GM23248 (cell line): ENCODE measurements around the gene SAMD8. TPM values are rescaled to one million over a fixed set of nuclear protein-coding genes. Genes with fewer than 3 reads are reported as not detected.
A peak's percentile ranks its signal among the peaks of the same experiment; 100 is the strongest.

Experiments used
- DNase-seq: peaks from one replicate; pipeline ENCODE4 v3.0.0-alpha.2; 2015
- H2AFZ ChIP-seq: fragments of 200-600 bp; sonication (generic); 2 replicates; pipeline ENCODE4 v1.6.1; 2016; ENCODE audit warnings: antibody characterized with exemption
- H3F3A ChIP-seq: fragments of 200-600 bp; sonication (generic); 2 replicates; pipeline ENCODE4 v1.6.1; 2016; ENCODE audit warnings: mild to moderate bottlenecking, antibody characterized with exemption, mixed run types; ENCODE audit not compliant: insufficient read depth
- H3K27ac ChIP-seq: fragments of 200-600 bp; sonication (generic); 2 replicates; pipeline ENCODE4 v1.5.1; 2016; ENCODE audit warnings: mild to moderate bottlenecking
- H3K27me3 ChIP-seq: fragments of 200-600 bp; sonication (generic); replicated peaks from 2 replicates; pipeline ENCODE4 v1.6.1; 2016; ENCODE audit warnings: mild to moderate bottlenecking; ENCODE audit not compliant: insufficient read depth
- H3K36me3 ChIP-seq: fragments of 200-600 bp; sonication (generic); 2 replicates; pipeline ENCODE4 v1.6.1; 2016; ENCODE audit warnings: low read depth, mild to moderate bottlenecking
- H3K4me1 ChIP-seq: fragments of 200-600 bp; sonication (generic); 2 replicates; pipeline ENCODE4 v1.6.1; 2016; ENCODE audit warnings: mild to moderate bottlenecking; ENCODE audit not compliant: insufficient read depth
- H3K4me2 ChIP-seq: fragments of 200-600 bp; sonication (generic); one replicate; pipeline ENCODE4 v1.6.1; 2016; ENCODE audit warnings: mild to moderate bottlenecking; ENCODE audit not compliant: unreplicated experiment
- H3K4me3 ChIP-seq: fragments of 200-600 bp; sonication (generic); 2 replicates; pipeline ENCODE4 v1.5.1; 2016; ENCODE audit warnings: mild to moderate bottlenecking
- H3K79me2 ChIP-seq: fragments of 200-600 bp; sonication (generic); 2 replicates; pipeline ENCODE4 v1.6.1; 2016; ENCODE audit warnings: mild to moderate bottlenecking; ENCODE audit not compliant: insufficient read depth
- H3K9ac ChIP-seq: fragments of 200-600 bp; sonication (generic); 2 replicates; pipeline ENCODE4 v1.6.1; 2016; ENCODE audit warnings: mild to moderate bottlenecking
- H3K9me2 ChIP-seq: fragments of 200-600 bp; sonication (generic); 2 replicates; pipeline ENCODE4 v1.6.1; 2016; ENCODE audit warnings: mixed run types, mild to moderate bottlenecking, moderate library complexity; ENCODE audit not compliant: insufficient read depth
- H3K9me3 ChIP-seq: fragments of 200-600 bp; sonication (generic); one replicate; pipeline ENCODE4 v1.6.1; 2017; ENCODE audit warnings: low read depth
- H4K20me1 ChIP-seq: fragments of 200-600 bp; sonication (generic); 2 replicates; pipeline ENCODE4 v1.6.0; 2016; ENCODE audit not compliant: insufficient read depth
- EZH2 ChIP-seq: fragments of 200-600 bp; sonication (generic); IDR thresholded peaks from 2 replicates; pipeline ENCODE4 v1.6.1; 2018; ENCODE audit warnings: antibody characterized with exemption, mild to moderate bottlenecking; ENCODE audit not compliant: insufficient read depth, poor library complexity, severe bottlenecking
- EZH2phosphoT487 ChIP-seq: fragments of 200-600 bp; sonication (generic); IDR thresholded peaks from 2 replicates; pipeline ENCODE4 v1.6.1; 2018; ENCODE audit warnings: antibody characterized with exemption, moderate library complexity, mild to moderate bottlenecking, low read depth; ENCODE audit not compliant: insufficient read depth
- whole genome bisulfite sequencing, 2 experiments: methylation state at CpG; one replicate each; pipeline ENCODE4 v1.1.6; 2015 to 2017; ENCODE audit warnings: low lambda C conversion rate in 2 of 2, low coverage in 1 of 2; ENCODE audit errors: missing lambda C conversion rate in 2 of 2; 5-methylcytosine and 5-hydroxymethylcytosine counted together
- in situ Hi-C: fragments of 300-500 bp; cut with MboI; formaldehyde crosslinking; loops from 2 replicates; pipeline ENCODE4 v1.15.0; 2020
- polyA plus RNA-seq: library from polyadenylated mRNA; unstranded; fragments of >200 nt; fragmentation: Nextera tagmentation; extraction: Ambion mirVana; gene quantifications from 2 replicates; pipeline ENCODE4 v1.2.1, GENCODE V29; 2016
- total RNA-seq: library from RNA; depleted of rRNA; stranded (reverse); fragments of >200 nt; shearing (Covaris generic); gene quantifications from 2 replicates; pipeline ENCODE4 v1.2.3, GENCODE V29; 2014

Gene SAMD8
- total and polyA plus RNA-seq, 2 experiments from 2014 or later, result 16.9 to 30.5 TPM

DNA sequence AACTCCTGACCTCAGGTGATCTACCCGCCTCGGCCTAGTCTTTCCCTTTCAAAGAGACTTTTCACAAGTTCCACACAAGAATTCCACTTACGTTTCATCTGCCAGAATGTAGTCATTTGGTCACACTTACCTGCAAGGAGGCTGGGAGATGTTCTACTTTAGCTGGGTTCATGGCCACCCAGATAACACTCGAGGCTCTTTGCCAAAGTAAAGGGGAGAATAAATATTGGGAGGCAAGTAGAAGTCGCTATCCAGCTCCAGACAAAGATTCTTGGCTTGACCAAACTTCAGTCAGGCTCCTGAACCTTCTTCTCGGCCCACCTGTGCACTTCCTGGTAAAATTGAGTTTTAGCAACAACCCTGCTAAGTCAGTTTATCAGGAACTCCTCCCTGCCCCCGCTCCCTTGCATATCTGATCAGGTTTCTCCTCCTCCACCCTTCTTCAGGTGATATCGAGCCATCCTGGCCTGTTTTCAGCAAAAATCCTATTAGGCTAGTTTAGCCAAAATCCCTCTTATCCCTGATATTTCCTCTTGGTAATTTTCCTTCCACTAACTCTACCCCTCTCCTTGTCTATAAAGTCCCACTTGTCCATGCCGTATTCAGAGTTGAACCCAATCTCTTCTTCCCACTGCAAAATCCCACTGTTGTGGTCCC, 25.1 kb upstream of the SAMD8 start:
- Histone ChIP-seq H3K79me2 (no peaks in the 10 kb centered on the region), H3K27me3 (no peaks in the 10 kb centered on the region; the same call in 1 of the 2 replicates), H3K9me2 (no peaks in the 10 kb centered on the region), H3K4me2 (no peak overlapping the region), H2AFZ (no peak overlapping the region), H3K27ac (no peak overlapping the region), H3K9me3 (no peaks in the 10 kb centered on the region), H3K4me1 (no peaks in the 10 kb centered on the region), H3K36me3 (no peaks in the 10 kb centered on the region), H3K4me3 (no peak overlapping the region), H3K9ac (no peak overlapping the region), H3F3A (no peaks in the 10 kb centered on the region), H4K20me1 (no peaks in the 10 kb centered on the region)
- DNase-seq, result no peak
- 90% methylated on average over 9 of the region's 9 CpGs for WGBS, 2 experiments
- no peak for TF ChIP-seq EZH2phosphoT487
- no peak for TF ChIP-seq EZH2
- in situ Hi-C loops, result loop anchor here (10.0 kb wide), 1 partner anchor 822 kb away; no protein-coding TSS in a partner anchor

DNA sequence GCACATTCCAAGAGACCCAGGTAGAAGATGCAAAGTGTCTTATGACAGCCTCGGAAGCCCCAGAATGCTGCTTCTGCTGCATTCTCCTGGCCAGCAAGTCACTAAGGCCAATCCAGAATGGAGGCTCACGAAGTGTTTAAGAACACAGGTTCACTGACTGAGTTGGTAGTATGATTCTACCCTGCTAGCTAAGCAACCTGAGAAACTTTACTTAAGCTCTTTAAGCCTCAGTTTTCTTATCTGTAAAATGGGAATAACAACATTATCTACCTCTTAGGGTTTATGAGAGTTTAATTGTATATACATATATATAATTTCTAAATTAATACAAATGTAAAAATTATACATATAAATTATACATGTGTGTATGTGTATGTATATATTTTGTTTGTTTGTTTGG, 22.8 kb upstream of the SAMD8 start:
- H3K4me2 ChIP-seq, result no peak overlapping the region
- no peak overlapping the region for H3K4me3 ChIP-seq
- WGBS, 2 experiments, result 55 to 82% methylated on average over 2 of the region's 2 CpGs
- no peaks in the 10 kb centered on the region for H3K79me2 ChIP-seq
- TF ChIP-seq EZH2, result no peak
- TF ChIP-seq EZH2phosphoT487, result no peak
- no peaks in the 10 kb centered on the region for H3K9me3 ChIP-seq
- no peaks in the 10 kb centered on the region for H3F3A ChIP-seq
- H3K36me3 ChIP-seq, result no peaks in the 10 kb centered on the region
- H4K20me1 ChIP-seq, result no peaks in the 10 kb centered on the region
- H3K4me1 ChIP-seq, result no peaks in the 10 kb centered on the region
- no peaks in the 10 kb centered on the region for H3K27me3 ChIP-seq
- H3K27ac ChIP-seq, result no peak overlapping the region
- in situ Hi-C loops, result loop anchor here (10.0 kb wide), 1 partner anchor 824 kb away; no protein-coding TSS in a partner anchor
- DNase-seq, result no peak
- H3K9me2 ChIP-seq, result no peaks in the 10 kb centered on the region
- no peak overlapping the region for H3K9ac ChIP-seq
- H2AFZ ChIP-seq, result no peak overlapping the region

DNA sequence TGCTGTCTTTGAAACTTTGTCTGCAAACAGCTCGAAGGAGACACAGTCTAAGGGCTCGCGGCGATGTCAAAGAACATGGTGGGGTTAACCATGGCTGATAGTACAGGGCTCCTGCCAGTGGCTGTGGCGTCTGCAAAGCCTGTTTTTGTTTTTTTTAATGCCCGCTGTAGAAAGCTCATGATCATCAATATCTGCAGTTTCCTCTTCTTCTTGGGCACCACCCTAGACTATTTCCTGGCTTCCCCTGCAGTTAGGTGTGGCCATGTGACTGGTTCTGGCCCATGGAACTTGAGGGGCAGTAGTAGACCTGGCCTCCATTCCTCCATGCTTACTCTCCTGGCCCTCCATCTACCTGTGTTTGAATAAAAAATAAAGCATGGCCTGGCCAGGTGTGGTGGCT, 21.8 kb upstream of the SAMD8 start:
- H3K9ac ChIP-seq, result no peak overlapping the region
- no peak overlapping the region for H3K27ac ChIP-seq
- WGBS, 2 experiments, result 76 to 78% methylated on average over 6 of the region's 6 CpGs
- no peaks in the 10 kb centered on the region for H3K27me3 ChIP-seq
- in situ Hi-C loops, result loop anchor here (10.0 kb wide), 1 partner anchor 825 kb away; no protein-coding TSS in a partner anchor
- no peaks in the 10 kb centered on the region for H3K36me3 ChIP-seq
- no peaks in the 10 kb centered on the region for H3K9me2 ChIP-seq
- no peaks in the 10 kb centered on the region for H4K20me1 ChIP-seq
- no peak overlapping the region for H3K4me2 ChIP-seq
- no peaks in the 10 kb centered on the region for H3F3A ChIP-seq
- H3K4me1 ChIP-seq, result no peaks in the 10 kb centered on the region
- H3K79me2 ChIP-seq, result no peaks in the 10 kb centered on the region
- no peak overlapping the region for H3K4me3 ChIP-seq
- H3K9me3 ChIP-seq, result no peaks in the 10 kb centered on the region
- H2AFZ ChIP-seq, result no peak overlapping the region
- DNase-seq, result no peak
- TF ChIP-seq EZH2phosphoT487 (no peak), EZH2 (no peak)

DNA sequence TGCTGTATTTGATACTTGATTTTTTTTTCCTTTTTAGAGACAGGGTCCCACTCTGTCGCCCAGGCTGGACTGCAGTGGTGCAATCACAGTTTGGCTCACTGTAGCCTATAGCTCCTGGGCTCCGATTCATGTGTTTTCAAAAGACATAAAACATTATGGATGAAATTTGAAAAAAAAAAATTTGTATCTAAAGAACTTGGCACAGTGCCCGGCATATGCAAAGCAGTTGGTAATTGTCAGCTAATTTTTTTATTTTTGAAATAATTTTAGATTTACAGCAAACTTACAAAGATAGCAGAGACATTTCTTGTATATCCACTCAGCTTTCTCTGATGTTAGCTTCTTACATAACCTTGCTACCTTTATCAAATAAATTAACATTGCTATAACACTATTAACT, 20.3 kb upstream of the SAMD8 start:
- no peak overlapping the region for H3K9ac ChIP-seq
- 65 to 75% methylated on average over 3 of the region's 3 CpGs for WGBS, 2 experiments
- no peak overlapping the region for H2AFZ ChIP-seq
- DNase-seq, result peak; percentile 50
- no peak overlapping the region for H3K4me3 ChIP-seq
- H3F3A ChIP-seq, result no peaks in the 10 kb centered on the region
- no peaks in the 10 kb centered on the region for H3K4me1 ChIP-seq
- H3K36me3 ChIP-seq, result no peaks in the 10 kb centered on the region
- no peaks in the 10 kb centered on the region for H3K27me3 ChIP-seq
- no peaks in the 10 kb centered on the region for H3K9me2 ChIP-seq
- H4K20me1 ChIP-seq, result no peaks in the 10 kb centered on the region
- no peaks in the 10 kb centered on the region for H3K79me2 ChIP-seq
- in situ Hi-C loops, result no loop called here
- H3K27ac ChIP-seq, result no peak overlapping the region
- no peaks in the 10 kb centered on the region for H3K9me3 ChIP-seq
- no peak overlapping the region for H3K4me2 ChIP-seq
- TF ChIP-seq EZH2 (no peak), EZH2phosphoT487 (no peak)
